Tibial nerve (tissue), 3 donors: ENCODE measurements around the gene SERPINB2.

Experiments
- POLR2A ChIP-seq, 2 donors: fragments of 450-650 bp; IDR thresholded peaks; one replicate each; pipeline ENCODE4 v1.6.1; 2017; ENCODE audit warnings: antibody characterized with exemption in 2 of 2, mild to moderate bottlenecking in 2 of 2, moderate library complexity in 2 of 2
- TF ChIP-seq, protein P1 (sequence below), 5 experiments: fragments of 200-600 bp in 3 of 5; fragments of 450-650 bp in 2 of 5; sonication (generic) in 3 of 5; IDR thresholded peaks; one replicate each; pipeline ENCODE4 v1.5.1; 2016 to 2019; ENCODE audit warnings: antibody characterized with exemption in 5 of 5, mild to moderate bottlenecking in 3 of 5, moderate library complexity in 2 of 5

DNA sequence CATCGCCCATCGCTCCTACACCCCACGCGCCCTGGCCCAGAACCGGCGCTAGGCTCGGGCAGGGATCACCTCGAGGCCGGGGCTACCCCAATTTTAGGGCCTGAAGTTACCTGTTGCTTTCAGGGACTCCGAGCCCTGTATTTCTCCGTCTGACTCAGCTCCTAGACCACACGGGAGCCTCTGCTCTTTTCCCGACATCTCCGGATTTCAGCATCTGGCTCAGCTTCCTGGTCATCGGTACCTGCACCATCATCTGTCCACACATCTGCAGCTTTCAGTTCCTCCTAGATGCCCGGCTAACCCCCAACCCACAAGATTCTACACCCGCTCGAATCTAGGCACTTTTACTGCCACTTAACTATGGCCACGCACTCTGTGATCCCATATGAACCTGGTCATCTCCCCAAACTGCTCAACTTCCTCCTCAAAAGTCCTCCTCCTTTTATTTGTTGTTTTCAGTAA is 49.5 kb downstream of the SERPINB2 start:
- no peak for TF ChIP-seq POLR2A (IDR thresholded peaks at IDR 0.05)
- TF ChIP-seq, protein P1, sequence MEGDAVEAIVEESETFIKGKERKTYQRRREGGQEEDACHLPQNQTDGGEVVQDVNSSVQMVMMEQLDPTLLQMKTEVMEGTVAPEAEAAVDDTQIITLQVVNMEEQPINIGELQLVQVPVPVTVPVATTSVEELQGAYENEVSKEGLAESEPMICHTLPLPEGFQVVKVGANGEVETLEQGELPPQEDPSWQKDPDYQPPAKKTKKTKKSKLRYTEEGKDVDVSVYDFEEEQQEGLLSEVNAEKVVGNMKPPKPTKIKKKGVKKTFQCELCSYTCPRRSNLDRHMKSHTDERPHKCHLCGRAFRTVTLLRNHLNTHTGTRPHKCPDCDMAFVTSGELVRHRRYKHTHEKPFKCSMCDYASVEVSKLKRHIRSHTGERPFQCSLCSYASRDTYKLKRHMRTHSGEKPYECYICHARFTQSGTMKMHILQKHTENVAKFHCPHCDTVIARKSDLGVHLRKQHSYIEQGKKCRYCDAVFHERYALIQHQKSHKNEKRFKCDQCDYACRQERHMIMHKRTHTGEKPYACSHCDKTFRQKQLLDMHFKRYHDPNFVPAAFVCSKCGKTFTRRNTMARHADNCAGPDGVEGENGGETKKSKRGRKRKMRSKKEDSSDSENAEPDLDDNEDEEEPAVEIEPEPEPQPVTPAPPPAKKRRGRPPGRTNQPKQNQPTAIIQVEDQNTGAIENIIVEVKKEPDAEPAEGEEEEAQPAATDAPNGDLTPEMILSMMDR (IDR thresholded peaks at IDR 0.05): no peak
